ENCODE data around the gene DDX24.
"Not testable (repeated sequence)": the region's sequence is repeated elsewhere in the genome, so short reads cannot be mapped to it uniquely, and the experiment has no call there.

The DDX24 gene

DNA sequence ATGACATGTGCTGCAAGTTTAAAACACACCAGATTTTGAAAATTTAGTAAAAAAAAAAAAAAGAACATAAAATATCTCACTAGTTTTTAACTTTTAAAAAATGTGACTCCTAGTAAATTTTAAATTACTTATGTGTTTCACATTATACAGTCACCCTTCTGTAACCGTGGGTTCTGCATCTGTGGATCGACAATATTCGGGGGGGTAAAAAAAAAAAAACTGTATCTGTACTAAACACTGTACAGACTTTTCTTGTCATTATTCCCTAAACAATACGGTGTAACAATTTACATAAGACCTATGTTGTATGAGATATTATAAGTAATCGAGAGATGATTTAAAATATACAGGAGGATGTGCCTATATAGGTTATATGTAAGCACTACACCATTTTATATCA, 3.2 kb downstream of the DDX24 start:
- no peak for DNase-seq

DNA sequence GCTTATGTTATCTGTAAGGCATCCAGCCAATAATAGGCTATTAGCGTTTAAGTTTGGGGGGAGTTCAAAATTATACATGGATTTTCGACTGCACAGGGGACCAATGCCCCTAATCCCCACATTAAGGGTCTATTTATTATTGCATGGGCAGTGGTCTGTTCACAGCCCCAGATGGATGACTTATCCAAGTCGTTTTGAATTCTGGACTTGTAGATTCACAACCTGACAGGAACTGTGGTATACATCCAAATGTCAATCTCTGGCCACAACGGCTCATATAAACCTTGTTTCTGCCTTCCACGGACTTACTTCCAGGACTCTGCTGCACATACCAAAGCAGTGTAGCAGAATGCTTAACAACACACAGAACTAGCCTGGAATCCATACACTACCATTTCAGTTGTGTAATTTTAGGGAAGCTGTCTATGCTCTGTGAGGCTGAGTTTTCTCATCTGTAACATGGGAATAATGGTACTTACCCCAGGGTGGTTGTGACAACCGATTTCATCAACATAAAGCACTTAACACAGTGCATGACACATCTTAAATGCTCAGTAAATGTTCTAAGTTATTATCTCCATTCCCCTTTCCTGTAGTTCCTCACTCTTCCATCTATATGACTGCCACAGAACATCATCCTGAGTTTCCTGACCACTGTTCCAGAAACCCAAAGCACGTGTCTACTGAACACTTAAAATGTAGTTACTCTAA, 3.7 kb downstream of the DDX24 start:
- DNase-seq, result no peak

DNA sequence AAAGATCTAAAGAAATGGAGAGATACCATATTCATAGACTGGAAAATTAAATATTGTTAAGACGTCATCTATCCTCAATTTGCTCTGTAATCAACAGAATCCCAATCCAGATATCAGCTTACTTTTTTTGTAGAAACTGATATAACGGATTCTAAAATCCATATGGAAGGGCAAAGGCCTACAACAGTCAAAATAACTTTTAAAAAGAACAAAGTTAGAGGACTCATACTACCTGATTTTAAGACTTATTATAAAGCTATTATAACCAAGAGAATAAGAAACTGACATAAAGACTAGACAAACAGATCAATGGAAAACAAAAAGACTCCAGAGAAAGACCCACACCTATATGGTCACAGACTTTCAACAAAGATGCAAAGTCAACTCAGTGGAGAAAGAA, 6.0 kb downstream of the DDX24 start:
- no peak for DNase-seq

DNA sequence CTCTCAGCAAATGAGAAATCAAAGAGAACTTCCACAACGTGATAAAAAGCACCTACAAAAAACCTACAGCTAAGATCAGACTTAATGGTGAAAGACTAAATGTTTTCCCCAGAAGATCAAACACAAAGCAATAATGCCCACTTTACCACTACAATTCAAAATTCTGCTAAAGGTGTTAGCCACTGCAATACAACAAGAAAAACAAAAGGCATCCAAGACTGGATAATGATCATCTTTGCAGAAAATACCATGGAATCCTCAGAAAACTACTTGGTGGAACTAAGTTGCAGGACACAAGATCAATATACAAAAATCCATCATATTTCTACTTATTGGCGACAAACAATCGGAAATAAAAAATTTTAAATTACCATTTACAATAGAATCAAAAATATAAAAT, 6.5 kb downstream of the DDX24 start:
- no peak for DNase-seq

DNA sequence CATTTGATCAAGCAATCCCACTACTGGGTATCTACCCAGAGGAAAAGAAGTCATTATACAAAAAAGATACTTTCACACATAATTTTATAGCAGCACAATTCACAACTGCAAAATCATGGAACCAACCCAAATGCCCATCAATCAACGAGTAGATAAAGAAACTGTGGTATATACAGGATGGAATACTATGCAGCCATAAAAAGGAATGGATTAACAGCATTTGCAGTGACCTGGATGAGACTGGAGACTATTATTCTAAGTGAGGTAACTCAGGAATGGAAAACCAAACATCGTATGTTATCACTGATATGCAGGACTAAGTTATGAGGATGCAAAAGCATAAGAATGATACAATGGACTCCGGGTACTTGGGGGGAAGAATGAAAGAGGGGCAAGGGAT, 8.9 kb downstream of the DDX24 start:
- not testable (repeated sequence) for DNase-seq

DNA sequence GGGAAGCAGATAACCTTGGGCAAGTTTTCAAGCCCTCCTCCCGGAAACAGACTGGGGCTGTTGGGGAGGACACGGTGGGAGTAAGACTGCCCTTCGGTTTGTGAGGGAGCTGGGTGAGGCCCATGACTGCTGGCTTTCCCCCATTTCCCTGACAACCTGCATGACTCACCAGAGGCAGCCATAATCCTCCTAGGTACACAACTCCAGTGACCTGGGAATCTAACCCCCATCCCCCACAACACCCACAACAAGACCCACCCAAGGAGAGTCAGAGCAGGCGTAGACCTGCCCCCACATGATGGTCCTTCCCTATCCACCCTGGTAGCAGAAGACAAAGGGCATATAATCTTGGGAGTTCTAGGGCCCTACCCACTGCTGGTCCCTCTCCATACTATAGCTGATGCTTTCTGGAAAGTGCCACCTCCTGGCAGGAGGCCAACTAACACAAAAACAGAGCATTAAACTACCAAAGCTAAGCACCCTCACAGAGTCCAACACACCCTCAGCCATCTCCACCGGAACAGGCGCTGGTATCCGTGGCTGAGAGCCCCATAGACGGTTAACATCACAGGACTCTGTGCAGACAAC, 14.8 kb downstream of the DDX24 start:
- peak; percentile 5 for DNase-seq

DNA sequence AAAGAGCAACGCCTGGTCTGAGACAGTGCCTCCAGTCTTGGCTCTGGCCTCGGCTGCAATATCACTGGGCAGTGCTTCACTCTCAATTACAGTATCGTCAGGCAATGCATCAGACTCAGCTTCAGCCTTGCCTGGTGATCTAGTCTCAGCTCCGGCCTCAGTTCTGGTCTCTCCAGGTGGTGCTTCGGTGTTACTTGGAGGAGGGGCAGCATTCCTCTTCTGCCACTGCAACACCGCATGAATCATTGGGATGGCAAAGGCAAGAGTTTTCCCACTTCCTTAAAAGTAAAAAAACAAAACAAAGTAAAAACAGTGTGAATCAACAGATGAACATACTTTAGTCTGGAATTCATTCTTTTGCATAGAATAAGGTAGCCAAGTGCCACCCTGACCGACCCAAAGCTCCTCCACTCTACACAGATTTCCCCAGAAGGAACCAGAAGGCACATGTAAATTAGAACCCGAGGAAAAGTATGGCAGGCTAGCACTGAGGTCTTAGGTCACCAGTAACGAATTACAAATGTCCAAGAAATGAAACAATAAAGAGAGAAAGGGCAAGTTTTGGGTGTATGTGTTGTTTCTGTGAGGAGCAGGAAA, 18.6 kb downstream of the DDX24 start:
- no peak for DNase-seq

DNA sequence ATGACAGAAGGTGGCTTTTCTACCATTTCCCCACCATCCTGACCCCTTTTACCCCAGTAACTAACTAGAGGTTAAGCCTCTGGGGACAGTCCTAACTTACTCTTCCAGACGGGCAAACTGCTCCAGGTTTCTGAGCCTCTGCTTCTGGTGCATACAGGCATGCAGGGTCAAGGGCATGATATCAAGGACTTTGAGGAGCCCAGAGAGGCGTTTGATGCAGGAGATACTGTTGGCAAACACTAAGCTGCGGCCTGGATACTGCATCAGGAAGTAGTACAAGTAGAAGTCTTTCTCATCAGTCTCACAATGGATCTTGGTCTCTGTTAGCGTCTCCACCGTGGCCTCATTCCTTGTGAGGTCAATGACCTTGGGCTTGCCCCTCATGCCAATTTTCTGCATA, 21.0 kb downstream of the DDX24 start:
- DNase-seq, result no peak

DNA sequence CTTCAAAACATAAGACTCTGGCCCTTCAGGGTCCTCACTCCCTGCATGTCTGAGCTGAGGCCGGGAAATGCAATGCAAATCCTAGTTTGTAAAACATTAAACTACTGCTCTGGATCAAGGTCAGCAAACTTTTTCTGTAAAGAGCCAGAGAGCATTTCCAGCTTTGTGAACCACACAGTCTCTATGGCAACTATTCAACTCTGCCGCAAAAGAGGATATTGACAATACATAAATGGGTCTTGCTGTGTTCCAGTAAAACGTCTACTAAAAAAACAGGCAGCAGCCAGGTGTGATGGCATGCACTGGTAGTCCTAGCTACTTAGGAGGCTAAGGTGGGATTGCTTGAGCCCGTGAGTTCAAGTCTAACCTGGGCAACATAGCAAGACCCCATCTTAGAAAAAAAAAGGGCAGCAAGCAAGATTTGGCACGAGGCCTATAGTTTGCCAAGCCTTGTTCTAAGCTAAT, 22.3 kb downstream of the DDX24 start:
- no peak for DNase-seq

DNA sequence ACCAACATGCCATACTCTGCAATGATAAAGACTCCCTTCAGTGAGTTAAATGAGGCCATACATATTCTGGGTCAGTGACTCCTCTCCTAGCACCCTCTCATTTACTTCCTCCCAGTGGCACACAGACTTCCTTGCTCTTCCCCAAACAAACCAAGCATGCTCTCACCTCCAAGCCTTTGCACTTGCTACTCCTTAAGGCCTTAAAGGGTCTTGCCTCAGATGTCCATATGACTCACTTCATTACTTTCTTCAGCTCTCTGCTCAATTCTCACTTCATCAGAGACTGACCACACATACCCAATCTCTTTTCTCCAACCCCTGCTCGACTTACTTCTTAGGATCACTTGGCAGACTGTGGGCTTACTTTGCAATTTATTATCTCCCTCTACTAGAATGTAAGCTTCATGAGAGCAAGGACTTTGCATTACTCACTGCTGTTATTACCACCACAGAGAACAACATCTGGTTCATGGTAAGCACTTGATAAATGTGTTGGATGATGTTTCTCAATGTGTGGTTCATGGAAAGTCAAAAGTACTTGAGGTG, 22.8 kb downstream of the DDX24 start:
- DNase-seq, result no peak

DNA sequence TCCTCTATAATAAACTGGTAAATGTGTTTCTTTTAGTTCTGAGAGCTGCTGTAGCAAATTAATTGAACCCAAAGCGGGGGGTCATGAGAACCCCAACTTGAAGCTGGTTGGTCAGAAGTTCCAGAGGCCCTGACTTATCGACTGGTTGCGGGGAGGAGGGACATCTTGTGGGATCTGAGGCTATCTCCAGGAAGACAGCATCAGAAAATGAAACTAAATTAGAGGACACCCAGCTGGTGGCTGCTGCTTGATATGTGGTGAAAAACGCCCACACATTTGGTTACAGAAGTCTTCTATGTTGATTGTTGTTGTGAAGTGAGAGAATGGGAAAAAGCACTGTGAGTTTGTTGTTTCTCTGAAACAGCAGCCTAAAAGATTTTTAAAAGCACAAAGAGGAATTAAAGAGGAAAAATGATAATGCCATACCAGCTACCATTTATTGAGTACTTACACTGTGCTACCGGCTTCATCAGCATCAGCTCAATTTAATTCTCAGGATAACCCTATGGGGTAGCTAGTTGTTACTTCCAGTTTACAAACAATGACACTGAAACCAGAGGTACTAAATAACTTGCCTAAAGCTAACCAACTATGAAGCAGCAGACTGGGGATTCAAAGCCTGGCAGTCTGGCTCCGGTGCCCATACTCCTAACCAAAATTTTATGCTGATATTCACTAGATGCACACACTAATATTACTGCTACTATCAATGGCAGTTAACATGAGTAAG, 24.3 kb downstream of the DDX24 start:
- no peak for DNase-seq

DNA sequence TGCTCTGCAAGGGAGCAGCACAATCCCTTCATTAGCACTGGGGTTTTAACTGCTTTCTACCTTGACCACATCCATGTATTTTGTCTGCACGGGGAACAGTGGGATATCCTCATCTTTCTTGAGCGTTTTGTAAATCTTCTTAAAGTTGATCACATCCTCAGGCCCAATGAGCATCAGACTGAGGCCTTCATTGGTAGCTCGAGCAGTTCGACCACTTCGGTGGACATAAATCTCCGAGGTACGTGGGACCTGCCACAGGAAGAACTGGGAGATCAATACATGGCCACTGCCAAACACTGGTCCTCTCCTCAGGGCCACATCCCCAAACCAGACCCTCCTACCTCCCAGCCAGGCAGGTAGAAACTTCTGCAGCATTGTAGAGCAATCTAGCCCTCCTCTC, 26.1 kb downstream of the DDX24 start:
- DNase-seq, result no peak

DNA sequence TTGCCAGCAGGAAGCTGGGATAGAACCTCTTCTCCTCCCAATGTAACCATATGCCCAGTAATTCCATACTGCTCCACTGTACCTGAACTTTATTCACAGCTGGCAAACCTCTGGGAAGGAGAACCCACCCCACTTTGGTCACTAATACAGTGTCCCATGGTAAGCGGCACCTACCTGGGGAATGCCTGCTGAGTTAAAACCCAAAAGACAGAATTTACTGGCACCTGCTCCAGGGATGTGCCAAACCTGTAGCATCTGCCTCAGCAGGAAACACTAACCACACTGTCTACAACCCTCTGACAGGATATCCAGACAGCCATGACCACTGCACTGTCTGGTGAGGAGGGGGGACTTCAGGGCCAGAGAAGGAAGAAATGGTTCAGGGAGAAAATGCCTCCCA, 26.6 kb downstream of the DDX24 start:
- no peak for DNase-seq

DNA sequence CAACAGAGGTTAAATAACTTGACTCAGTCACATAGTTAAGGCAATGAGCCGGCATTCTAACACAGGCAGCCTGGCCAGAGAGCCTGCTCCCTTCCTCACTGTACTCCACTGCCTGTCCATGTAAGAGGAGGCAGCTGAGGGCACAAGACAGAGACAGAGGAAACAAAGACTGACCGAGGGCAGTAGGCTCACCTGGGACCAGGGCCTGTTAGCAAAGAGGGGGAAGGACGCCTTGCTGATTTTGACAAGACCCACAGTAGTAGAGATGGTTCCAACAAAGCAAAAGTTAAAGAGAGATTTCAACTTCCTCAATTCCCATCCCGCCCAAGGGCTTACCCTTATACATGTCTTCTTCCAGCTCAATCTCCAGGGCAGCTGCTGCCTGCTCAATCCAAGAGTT, 28.3 kb downstream of the DDX24 start:
- DNase-seq, result no peak

DNA sequence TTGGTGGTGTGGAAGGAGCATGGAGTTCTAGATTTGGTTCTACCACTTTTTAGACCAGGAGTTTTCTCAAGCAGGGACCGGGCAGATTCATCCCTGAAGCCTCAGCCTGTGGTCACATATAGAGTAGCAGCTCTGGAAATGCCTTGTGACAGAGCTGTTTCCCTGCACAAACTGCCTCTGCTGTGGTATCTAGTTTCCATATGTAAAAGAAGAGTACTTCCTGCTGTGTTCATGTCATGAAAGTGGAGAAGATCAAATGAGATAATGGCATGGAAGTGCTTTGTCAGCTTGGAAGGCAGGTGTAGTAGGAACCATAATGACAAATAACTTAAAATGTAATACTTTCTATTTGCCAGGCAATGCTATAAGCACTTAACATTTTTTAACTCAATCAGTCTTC, 28.8 kb downstream of the DDX24 start:
- DNase-seq, result no peak

DNA sequence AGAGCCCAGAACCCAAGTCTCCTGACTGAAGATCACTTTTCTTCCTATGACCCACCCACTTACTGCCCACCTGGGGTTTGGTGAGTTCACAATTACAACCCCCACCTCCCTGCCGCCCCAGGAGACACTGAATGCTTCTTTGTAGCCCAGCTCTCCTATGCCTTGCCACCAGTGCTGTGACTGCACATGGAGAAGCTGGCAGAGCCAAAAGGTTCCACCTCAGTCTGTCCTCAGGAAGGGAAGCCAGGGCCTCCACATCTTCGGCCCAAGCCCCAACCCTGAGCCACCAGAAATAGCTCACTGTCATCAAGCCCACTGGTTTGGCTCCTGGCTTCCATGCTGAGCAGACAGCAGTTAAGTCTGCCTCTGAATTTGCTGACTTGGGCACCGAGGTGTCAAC, 29.2 kb downstream of the DDX24 start:
- no peak for DNase-seq

DNA sequence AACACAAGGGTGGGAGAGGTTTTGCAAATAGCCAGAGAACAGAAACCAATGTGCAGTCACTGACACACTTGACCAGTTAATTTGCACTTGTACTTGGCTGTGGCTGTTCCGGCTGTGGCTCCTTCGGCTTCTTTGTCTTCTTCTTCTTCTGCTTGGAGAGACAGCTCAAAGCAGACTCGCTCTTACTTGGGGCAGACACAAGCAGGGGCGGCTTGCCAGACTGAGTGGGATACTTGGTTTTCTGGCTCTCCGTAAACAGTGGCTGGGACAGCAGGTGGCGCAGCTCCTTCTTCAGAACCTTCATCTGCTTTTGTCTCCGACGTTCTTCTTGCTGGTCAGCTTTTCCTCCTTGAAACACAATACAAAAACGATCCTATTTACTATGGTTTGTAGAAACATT, 29.9 kb downstream of the DDX24 start:
- no peak for DNase-seq

DNA sequence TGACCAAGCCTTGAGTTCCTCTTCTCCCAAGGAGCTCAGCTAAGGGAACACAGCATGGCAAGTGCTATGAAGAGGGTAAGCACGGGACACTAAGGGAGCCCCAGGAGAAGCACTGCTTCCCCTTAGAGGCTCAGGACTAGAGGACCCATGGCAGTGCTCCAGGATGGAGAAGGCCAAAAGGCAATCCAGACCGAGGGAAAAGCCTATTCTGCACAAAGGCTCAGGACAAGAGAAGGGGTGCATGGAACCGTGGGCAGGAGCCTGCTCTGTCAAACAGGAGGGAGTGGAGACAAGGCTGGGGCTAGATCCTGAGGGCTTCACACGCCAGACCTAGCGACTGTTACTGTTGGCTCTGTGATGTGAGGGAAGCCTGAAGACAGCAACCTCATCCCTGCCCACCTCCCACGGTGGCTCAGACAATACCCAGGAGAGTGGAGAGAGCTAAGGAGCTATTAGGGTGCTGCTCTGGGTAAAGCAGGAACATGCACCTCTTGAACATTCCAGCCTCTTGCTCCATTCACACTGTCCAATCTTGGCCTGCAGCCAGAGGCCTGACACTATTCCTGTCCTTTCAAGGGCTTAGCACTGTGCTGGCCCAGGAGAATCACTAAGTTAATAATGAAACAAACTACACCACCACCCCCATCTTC, 30.6 kb downstream of the DDX24 start:
- no peak for DNase-seq

DNA sequence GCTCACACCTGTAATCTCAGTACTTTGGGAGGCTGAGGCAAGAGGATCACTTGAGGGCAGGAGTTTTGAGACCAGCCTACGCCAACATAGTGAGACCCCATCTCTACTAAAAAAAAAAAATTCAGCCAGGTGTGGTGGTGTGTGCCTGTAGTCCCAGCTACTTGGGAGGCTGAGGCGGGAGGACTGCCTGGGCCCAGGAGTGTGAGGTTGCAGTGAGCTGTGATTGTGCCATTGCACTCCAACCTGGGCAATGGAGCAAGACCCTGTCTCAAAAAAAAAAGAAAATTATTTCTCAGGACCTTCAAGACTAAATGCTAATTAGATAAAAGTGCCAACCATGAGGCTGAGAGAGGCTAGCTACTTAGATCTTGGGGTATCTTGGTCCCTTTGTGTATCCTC, 31.4 kb downstream of the DDX24 start:
- no peak for DNase-seq

DNA sequence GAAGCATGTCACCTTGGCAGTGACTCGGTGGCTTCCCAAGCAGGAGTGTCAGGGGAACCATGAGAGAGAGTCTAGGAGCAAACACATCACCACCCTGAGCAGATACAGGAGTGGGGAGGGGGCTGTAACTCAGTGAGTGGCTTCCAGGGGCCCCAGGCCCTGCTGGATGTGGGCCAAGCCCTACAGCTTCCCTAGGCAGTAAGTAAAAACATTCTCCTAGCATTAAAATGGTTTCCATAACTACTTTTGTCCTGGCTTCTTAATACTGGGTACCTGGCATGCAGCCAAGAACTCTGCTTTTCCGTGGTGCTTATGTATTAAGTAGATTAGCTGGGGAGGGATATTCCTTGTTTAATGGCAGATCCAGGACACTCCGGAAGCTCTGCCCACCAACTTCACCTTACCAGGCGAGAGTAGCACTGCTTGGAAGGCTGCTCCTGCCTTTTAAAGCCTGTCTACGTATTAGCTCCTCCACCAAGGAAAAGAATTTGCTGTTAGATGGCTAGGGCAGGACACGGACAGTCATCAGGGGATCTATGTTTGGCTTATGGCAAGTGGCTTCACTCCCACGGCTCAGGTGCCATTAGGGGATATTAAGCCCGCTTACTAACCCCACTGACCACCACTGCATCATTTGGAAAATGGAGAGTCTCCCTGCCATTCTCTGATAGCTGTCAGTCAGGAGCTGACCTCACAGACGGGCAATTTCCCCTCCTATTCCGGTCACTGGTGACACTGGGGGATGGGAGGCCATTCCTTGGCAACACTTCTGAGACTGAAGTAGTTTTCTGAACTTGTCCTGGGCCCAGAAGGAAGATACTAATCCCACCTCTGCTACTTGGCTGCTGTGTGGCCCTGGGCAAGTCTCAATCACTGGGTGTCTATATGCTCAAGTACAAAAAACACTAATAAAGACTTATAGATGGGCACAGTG, 32.0 kb downstream of the DDX24 start:
- DNase-seq, result peak; percentile 82

DNA sequence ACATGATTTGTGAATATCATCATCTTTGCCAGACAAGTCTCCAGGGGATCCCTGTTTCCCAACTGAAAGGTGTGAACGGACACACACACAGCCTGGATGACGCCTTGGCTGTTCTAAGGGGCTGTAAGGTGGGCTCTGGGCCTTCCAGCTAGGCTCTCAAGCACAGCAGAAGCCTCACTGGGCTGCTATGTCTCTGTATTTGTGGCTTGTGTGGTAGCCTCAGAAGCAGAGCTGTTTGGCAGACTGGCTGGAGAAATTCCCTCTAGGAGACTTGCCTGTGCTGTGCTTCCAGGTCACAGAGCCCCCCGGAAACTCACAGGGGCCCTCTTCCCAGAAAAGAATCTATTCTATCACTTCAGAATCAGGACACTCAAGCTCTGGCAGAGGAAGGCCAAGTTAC, 33.4 kb downstream of the DDX24 start:
- DNase-seq, result no peak

DNA sequence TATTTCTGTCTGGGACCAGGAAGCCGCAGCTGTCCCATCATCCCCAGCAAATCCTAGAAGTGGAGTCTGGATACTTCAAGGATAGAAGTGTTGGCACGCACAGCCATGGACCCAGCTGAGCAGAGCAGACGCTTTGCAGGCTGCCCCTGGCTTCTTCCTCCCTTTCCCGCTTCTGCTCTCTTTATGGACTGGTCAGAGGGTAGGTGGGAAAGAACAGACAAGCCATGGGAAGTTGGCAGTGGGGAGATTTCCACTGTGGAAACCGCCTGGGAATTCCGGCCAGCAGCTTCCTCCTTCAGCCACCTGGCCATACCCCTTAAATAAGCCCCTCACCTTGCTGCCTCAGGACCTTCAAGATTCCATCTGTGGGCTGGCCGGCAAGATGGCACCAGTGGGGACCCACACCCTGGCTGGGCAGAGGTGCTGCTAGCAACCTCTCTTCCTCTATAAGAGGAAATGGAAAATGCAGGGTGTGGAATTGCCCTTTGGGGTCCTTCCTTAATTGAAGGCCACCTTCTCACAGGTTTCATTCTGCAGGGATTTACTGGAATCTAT, 34.2 kb downstream of the DDX24 start:
- DNase-seq, result no peak
